T-helper 22 cell (primary cell): Measurements from ENCODE around the gene DPYSL4.
A peak's percentile ranks its signal among the peaks of the same experiment; 100 is the strongest.

Source experiments
- DNase-seq: peaks from one replicate; pipeline ENCODE4 v3.0.0-alpha.2; 2020; ENCODE audit warnings: low read depth

Gene DPYSL4

DNA sequence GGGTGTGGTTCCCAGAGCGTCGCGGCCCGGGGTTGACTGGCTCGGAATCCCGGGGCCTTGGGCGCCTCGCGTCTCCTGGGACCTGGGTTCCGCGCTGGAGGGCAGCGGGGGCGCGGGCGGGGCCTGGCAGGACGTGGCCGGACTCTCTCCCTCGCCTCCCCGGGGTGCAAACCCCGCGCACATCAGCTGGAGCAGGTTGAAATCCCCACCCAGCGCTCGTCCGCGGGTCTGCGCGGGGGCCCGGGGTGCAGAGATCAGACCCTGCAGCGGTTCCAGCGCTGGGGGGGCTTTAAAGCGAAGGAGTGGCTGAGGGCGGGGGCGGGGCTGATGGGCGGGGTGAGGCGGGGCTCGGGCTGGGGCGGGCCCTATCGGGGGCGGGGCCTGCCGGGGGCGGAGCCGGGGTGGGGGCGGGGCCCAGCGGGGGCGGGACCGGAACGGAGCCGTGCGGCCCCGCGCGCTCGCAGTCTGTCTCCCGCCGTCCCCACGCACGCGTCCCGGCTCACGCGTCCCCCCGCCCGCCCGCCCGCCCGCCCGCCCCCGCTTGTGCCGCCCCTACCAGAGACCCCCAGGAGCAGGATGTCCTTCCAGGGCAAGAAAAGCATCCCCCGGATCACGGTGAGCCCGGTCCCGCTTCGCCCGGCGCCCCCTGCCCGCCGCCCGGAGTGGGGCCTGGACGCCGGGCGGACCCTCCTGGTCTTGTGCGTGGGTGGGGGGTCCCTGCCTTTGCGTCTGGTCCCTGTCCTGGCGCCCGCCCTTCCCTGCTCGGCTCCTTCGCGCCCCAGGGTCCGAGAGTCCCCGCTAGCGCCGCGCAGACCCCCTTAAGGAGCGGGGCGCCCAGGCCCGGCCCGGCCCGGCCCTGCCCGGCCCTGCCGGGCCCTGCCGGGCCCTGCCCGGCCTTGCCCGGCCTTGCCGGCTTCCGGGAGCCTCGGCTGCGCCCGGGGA lies at the start of gene DPYSL4:
Gene DPYSL4 (plus strand): TSS at position 461 of the 942 bp plus-strand sequence. CDS start 116 bp downstream, at position 577.
- no peak for DNase-seq

- no peak for DNase-seq
Observed at GRCh38 chr10:132137111-132138072, 49.4 kb upstream of the DPYSL4 start.

DNA sequence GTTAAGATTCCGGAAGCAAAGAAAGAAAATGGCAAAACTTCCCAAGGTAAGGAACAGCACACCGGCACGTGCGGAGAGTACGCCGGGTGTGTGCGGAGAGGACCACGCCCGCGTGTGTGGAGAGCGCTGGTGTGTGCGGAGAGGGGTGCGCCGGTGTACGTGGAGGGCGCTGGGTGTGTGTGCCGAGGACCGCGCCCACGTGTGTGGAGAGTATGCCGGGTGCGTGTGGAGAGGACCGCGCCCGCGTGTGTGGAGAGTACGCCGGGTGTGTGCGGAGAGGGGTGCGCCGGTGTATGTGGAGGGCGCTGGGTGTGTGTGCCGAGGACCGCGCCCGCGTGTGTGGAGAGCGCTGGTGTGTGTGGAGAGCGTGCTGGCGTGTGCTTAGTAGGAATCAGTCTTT lies 48.6 kb upstream of the DPYSL4 start:
- no peak for DNase-seq

GRCh38 chr10:132138596-132138995 lies 48.2 kb upstream of the DPYSL4 start:
- no peak for DNase-seq

- DNase-seq, result no peak
Observed at GRCh38 chr10:132139526-132139925, 47.2 kb upstream of the DPYSL4 start.

- no peak for DNase-seq
Observed at GRCh38 chr10:132140167-132140925, 46.4 kb upstream of the DPYSL4 start.

- no peak for DNase-seq
Observed at GRCh38 chr10:132141076-132141475, 45.7 kb upstream of the DPYSL4 start.

- no peak for DNase-seq
Observed at GRCh38 chr10:132141526-132142395, 45.0 kb upstream of the DPYSL4 start.

DNA sequence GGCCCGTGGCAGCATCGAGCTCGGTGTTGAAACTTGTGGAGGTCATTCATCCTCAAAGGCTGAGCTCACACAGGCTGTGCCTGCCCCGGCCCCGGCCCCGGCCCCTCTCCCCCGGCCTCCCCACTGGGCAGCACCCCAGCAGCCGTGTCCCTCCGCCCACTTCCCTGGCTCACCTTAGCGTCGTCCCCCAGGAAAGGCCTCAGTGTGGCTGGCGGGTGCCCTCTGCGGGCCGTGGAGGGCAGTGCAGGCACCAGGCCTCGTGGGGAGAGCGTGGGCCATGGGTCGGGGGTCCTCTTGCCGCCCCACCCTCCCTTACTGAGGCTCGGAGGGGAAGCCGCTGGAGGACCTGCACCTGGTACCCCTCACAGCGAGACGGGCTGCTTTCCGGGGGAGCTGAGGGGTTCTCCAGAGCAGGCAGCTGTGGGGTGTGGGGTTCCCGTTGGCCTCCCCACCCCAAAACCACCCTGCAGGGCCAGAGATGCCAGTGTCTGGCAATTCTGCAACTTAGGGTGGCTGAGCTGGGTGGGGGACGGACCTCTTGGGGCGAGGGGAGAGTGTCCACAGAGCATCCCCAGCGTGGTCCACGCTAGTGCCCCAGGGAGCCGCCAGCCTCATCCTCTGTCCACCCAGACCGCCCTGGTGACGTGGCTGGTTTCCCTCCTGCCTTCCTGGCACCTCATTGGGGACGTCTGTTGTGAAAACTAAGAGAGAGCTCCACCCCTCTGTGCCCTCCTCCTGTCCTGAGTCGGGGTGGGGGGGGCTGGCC lies 44.2 kb upstream of the DPYSL4 start:
- peak; percentile 18 for DNase-seq

- DNase-seq, result no peak
Observed at GRCh38 chr10:132143162-132143561, 43.6 kb upstream of the DPYSL4 start.

- DNase-seq, result no peak
Observed at GRCh38 chr10:132144086-132144485, 42.7 kb upstream of the DPYSL4 start.

DNA sequence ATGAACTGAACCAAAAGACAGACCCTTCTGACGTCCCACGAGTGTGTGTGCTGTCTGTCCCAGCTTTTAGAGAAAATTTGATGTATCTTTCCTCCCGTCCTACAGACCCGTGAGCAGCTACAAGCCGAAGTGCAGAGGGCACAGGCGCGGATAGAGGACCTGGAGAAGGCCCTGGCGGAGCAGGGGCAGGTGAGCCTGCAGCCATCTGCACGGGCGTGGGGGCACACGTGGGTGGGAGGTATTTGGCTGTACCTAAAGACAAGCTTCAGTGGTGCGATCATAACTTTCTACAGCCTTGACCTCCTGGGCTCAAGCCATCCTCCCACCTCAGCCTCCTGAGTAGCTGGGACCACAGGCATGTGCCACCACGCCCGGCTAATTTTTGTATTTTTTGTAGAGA lies 41.7 kb upstream of the DPYSL4 start:
- DNase-seq, result no peak

GRCh38 chr10:132145521-132146185 lies 41.1 kb upstream of the DPYSL4 start:
- no peak for DNase-seq

DNA sequence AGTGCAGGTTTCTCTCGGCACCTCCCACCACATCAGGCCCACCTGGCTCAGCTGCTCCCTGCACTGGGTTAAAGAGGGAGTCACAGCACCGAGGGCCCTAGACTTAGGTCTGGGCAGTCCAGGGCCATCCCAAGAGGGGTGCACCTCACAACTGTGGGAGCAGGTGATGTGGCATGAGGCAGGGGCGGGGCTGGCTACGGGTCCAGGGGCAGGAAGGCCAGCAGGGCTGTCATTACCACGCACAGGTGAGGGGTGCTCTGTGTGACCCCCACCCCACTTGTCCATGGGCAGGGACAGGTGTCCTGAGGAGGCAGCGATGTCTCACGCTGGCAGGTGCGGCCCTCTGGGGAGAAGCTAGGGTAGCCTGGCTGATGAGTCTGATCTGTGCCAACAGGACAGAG lies 40.5 kb upstream of the DPYSL4 start:
- DNase-seq, result no peak

GRCh38 chr10:132146941-132147915 lies 39.5 kb upstream of the DPYSL4 start:
- DNase-seq, result no peak

GRCh38 chr10:132148261-132149251 lies 38.2 kb upstream of the DPYSL4 start:
- no peak for DNase-seq

DNA sequence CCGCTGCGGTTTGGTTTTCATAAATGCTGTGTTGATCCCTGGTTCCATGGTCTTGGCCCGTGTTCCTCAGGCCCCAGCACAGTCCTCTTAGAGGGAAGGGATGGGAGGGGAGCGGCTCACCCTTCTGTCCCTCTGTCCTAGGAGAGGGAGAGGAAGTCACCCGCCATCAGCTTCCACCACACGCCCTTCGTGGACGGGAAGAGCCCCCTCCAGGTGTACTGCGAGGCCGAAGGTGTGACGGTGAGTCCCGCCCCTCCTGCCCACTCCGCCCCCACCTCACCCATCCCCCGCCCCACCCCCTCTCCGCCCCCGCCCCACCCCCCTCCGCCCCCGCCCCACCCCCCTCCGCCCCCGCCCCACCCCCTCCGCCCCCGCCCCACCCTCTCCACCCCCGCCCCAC lies 37.5 kb upstream of the DPYSL4 start:
- DNase-seq, result no peak
